Measurements from ENCODE around the gene MFRP.

Gene MFRP

DNA sequence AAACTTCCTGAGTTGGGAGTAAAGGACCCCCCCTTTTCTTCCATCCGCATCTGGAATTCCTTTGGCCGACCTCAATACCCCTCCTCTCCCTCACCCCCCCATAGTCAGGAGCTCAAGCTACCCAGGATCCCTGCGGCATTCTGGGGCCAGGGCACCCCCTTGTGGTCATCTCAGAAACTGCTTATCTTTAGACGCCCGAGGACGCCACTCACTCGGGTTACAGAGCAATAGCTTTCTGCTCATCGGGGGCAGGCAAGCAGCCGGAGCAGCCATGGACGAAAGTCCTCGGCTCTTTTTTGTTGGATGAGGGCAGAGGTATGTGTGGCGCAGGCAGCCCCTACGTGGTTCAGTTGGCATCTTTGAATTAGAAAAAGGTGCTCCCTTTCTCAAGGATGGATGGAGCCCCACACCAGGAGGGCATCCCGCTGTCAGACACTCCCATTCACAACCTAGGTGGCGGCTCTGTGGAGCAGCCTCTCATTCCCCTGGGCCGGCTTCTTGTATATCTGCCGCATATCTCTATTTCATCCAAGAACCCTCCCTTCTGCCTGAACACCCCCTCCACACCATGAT is 8.1 kb downstream of the MFRP start (continued):
- TF ChIP-seq, protein P1, sequence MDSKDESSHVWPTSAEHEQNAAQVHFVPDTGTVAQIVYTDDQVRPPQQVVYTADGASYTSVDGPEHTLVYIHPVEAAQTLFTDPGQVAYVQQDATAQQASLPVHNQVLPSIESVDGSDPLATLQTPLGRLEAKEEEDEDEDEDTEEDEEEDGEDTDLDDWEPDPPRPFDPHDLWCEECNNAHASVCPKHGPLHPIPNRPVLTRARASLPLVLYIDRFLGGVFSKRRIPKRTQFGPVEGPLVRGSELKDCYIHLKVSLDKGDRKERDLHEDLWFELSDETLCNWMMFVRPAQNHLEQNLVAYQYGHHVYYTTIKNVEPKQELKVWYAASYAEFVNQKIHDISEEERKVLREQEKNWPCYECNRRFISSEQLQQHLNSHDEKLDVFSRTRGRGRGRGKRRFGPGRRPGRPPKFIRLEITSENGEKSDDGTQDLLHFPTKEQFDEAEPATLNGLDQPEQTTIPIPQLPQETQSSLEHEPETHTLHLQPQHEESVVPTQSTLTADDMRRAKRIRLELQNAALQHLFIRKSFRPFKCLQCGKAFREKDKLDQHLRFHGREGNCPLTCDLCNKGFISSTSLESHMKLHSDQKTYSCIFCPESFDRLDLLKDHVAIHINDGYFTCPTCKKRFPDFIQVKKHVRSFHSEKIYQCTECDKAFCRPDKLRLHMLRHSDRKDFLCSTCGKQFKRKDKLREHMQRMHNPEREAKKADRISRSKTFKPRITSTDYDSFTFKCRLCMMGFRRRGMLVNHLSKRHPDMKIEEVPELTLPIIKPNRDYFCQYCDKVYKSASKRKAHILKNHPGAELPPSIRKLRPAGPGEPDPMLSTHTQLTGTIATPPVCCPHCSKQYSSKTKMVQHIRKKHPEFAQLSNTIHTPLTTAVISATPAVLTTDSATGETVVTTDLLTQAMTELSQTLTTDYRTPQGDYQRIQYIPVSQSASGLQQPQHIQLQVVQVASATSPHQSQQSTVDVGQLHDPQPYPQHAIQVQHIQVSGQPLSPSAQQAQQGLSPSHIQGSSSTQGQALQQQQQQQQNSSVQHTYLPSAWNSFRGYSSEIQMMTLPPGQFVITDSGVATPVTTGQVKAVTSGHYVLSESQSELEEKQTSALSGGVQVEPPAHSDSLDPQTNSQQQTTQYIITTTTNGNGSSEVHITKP (tag by site-specific recombination; IDR thresholded peaks at IDR 0.05) = peak; percentile 21
- no peak for TF ChIP-seq ZNF664 (tag by site-specific recombination; IDR thresholded peaks at IDR 0.05)
- no peak for TF ChIP-seq KLF9 (tag by site-specific recombination; IDR thresholded peaks at IDR 0.05; ENCODE audit: low read depth)
- no peak for TF ChIP-seq ZNF202 (tag by site-specific recombination; IDR thresholded peaks at IDR 0.05; ENCODE audit: borderline replicate concordance)
- TF ChIP-seq, protein P2, sequence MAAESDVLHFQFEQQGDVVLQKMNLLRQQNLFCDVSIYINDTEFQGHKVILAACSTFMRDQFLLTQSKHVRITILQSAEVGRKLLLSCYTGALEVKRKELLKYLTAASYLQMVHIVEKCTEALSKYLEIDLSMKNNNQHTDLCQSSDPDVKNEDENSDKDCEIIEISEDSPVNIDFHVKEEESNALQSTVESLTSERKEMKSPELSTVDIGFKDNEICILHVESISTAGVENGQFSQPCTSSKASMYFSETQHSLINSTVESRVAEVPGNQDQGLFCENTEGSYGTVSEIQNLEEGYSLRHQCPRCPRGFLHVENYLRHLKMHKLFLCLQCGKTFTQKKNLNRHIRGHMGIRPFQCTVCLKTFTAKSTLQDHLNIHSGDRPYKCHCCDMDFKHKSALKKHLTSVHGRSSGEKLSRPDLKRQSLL (tag by site-specific recombination; IDR thresholded peaks at IDR 0.05) = no peak
- no peak for TF ChIP-seq ZBTB21 (tag by site-specific recombination; IDR thresholded peaks at IDR 0.05)
- peak; percentile 50 for TF ChIP-seq ZBTB17 (tag by site-specific recombination; IDR thresholded peaks at IDR 0.05)
- TF ChIP-seq RBAK (tag by site-specific recombination; IDR thresholded peaks at IDR 0.05) = no peak
- TF ChIP-seq ZNF341 (tag by site-specific recombination; IDR thresholded peaks at IDR 0.05; ENCODE audit: low read depth) = peak; percentile 77
- peak; percentile 46 for TF ChIP-seq ZNF654 (tag by site-specific recombination; IDR thresholded peaks at IDR 0.05; ENCODE audit: low read depth)
- TF ChIP-seq, protein P3, sequence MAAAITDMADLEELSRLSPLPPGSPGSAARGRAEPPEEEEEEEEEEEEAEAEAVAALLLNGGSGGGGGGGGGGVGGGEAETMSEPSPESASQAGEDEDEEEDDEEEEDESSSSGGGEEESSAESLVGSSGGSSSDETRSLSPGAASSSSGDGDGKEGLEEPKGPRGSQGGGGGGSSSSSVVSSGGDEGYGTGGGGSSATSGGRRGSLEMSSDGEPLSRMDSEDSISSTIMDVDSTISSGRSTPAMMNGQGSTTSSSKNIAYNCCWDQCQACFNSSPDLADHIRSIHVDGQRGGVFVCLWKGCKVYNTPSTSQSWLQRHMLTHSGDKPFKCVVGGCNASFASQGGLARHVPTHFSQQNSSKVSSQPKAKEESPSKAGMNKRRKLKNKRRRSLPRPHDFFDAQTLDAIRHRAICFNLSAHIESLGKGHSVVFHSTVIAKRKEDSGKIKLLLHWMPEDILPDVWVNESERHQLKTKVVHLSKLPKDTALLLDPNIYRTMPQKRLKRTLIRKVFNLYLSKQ (tag by site-specific recombination; IDR thresholded peaks at IDR 0.05; ENCODE audit: borderline replicate concordance) = no peak
- no peak for TF ChIP-seq ZIC2 (tag by site-specific recombination; IDR thresholded peaks at IDR 0.05)
- TF ChIP-seq GLIS1 (tag by site-specific recombination; IDR thresholded peaks at IDR 0.05) = 0 out of 2 replicates have a peak, but pooled peaks have one; percentile 9
- TF ChIP-seq, protein P4, sequence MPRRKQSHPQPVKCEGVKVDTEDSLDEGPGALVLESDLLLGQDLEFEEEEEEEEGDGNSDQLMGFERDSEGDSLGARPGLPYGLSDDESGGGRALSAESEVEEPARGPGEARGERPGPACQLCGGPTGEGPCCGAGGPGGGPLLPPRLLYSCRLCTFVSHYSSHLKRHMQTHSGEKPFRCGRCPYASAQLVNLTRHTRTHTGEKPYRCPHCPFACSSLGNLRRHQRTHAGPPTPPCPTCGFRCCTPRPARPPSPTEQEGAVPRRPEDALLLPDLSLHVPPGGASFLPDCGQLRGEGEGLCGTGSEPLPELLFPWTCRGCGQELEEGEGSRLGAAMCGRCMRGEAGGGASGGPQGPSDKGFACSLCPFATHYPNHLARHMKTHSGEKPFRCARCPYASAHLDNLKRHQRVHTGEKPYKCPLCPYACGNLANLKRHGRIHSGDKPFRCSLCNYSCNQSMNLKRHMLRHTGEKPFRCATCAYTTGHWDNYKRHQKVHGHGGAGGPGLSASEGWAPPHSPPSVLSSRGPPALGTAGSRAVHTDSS (tag by site-specific recombination; IDR thresholded peaks at IDR 0.05) = peak; percentile 67
- TF ChIP-seq ZNF274 (IDR thresholded peaks at IDR 0.05; ENCODE audit: low read length) = no peak
- TF ChIP-seq ZNF274 (tag by site-specific recombination; IDR thresholded peaks at IDR 0.05; ENCODE audit: borderline replicate concordance) = no peak
- no peak for TF ChIP-seq ZNF561 (tag by site-specific recombination; IDR thresholded peaks at IDR 0.05; ENCODE audit: borderline replicate concordance)
- TF ChIP-seq, protein P5, sequence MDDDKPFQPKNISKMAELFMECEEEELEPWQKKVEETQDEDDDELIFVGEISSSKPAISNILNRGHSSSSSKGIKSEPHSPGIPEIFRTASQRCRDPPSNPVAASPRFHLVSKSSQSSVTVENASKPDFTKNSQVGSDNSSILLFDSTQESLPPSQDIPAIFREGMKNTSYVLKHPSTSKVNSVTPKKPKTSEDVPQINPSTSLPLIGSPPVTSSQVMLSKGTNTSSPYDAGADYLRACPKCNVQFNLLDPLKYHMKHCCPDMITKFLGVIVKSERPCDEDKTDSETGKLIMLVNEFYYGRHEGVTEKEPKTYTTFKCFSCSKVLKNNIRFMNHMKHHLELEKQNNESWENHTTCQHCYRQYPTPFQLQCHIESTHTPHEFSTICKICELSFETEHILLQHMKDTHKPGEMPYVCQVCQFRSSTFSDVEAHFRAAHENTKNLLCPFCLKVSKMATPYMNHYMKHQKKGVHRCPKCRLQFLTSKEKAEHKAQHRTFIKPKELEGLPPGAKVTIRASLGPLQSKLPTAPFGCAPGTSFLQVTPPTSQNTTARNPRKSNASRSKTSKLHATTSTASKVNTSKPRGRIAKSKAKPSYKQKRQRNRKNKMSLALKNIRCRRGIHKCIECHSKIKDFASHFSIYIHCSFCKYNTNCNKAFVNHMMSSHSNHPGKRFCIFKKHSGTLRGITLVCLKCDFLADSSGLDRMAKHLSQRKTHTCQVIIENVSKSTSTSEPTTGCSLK (tag by site-specific recombination; IDR thresholded peaks at IDR 0.05) = no peak
- no peak for TF ChIP-seq ZNF707 (tag by site-specific recombination; IDR thresholded peaks at IDR 0.05)
- TF ChIP-seq ZNF335 (tag by site-specific recombination; conservative IDR thresholded peaks at IDR 0.05) = peak; percentile 76
- no peak for TF ChIP-seq ZNF157 (tag by site-specific recombination; IDR thresholded peaks at IDR 0.05)
- TF ChIP-seq, protein P6, sequence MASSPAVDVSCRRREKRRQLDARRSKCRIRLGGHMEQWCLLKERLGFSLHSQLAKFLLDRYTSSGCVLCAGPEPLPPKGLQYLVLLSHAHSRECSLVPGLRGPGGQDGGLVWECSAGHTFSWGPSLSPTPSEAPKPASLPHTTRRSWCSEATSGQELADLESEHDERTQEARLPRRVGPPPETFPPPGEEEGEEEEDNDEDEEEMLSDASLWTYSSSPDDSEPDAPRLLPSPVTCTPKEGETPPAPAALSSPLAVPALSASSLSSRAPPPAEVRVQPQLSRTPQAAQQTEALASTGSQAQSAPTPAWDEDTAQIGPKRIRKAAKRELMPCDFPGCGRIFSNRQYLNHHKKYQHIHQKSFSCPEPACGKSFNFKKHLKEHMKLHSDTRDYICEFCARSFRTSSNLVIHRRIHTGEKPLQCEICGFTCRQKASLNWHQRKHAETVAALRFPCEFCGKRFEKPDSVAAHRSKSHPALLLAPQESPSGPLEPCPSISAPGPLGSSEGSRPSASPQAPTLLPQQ (tag by site-specific recombination; IDR thresholded peaks at IDR 0.05) = no peak
- TF ChIP-seq YY2 (tag by site-specific recombination; IDR thresholded peaks at IDR 0.05) = no peak
- no peak for TF ChIP-seq ZSCAN16 (tag by site-specific recombination; IDR thresholded peaks at IDR 0.05)
- no peak for TF ChIP-seq SETDB1 (IDR thresholded peaks at IDR 0.05; ENCODE audit: insufficient read length, low read length)
- TF ChIP-seq BCL11B (tag by site-specific recombination; IDR thresholded peaks at IDR 0.05; ENCODE audit: low read depth) = no peak
- TF ChIP-seq, protein P7, sequence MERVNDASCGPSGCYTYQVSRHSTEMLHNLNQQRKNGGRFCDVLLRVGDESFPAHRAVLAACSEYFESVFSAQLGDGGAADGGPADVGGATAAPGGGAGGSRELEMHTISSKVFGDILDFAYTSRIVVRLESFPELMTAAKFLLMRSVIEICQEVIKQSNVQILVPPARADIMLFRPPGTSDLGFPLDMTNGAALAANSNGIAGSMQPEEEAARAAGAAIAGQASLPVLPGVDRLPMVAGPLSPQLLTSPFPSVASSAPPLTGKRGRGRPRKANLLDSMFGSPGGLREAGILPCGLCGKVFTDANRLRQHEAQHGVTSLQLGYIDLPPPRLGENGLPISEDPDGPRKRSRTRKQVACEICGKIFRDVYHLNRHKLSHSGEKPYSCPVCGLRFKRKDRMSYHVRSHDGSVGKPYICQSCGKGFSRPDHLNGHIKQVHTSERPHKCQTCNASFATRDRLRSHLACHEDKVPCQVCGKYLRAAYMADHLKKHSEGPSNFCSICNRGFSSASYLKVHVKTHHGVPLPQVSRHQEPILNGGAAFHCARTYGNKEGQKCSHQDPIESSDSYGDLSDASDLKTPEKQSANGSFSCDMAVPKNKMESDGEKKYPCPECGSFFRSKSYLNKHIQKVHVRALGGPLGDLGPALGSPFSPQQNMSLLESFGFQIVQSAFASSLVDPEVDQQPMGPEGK (tag by site-specific recombination; IDR thresholded peaks at IDR 0.05) = peak; percentile 53

Data from HEK293 (cell line).